ENCODE results near the gene LMX1A.

GRCh38 chr1:165313903-165314302 is 42.6 kb downstream of the LMX1A start:
- no peak for TF ChIP-seq REST (IDR thresholded peaks at IDR 0.05; ENCODE audit: borderline replicate concordance)
- no peak for TF ChIP-seq EZH2 (IDR thresholded peaks at IDR 0.05; ENCODE audit: borderline replicate concordance, insufficient read depth, low read length, poor library complexity, severe bottlenecking)
- no peak for TF ChIP-seq CTCF (IDR thresholded peaks at IDR 0.05; ENCODE audit: poor library complexity, severe bottlenecking)
- no peak for TF ChIP-seq POLR2AphosphoS5 (IDR thresholded peaks at IDR 0.05)
- TF ChIP-seq RAD21 (conservative IDR thresholded peaks at IDR 0.05), result no peak
- TF ChIP-seq EP300 (conservative IDR thresholded peaks at IDR 0.05; ENCODE audit: poor library complexity, severe bottlenecking), result no peak
- TF ChIP-seq SMC3 (conservative IDR thresholded peaks at IDR 0.05; ENCODE audit: poor library complexity), result no peak

All from neural cell (in vitro differentiated cells).